Astrocyte (in vitro differentiated cells and primary cell): ENCODE data around the gene MMAB. TPM values are rescaled to one million over a fixed set of nuclear protein-coding genes. Genes with fewer than 3 reads are reported as not detected.

Experiments used
- DNase-seq: peaks from one replicate; pipeline ENCODE4 v3.0.0-alpha.2; 2010; ENCODE audit warnings: low read depth
- FAIRE-seq: peaks from 2 replicates; lab custom pipeline; 2011; peaks lifted over from hg19 to GRCh38; lab: Jason Lieb, UNC
- H2AFZ ChIP-seq: 2 replicates; pipeline ENCODE4 v1.6.0; 2012; ENCODE audit warnings: low read depth, low read length, inconsistent platforms
- H3K27ac ChIP-seq: 2 replicates; pipeline ENCODE4 v1.5.1; 2011; ENCODE audit warnings: low read depth, low read length, inconsistent platforms
- H3K27me3 ChIP-seq: 2 replicates; pipeline ENCODE4 v1.6.0; 2011; ENCODE audit warnings: low read length, inconsistent platforms; ENCODE audit not compliant: insufficient read depth
- H3K36me3 ChIP-seq: 2 replicates; pipeline ENCODE4 v1.5.1; 2011; ENCODE audit warnings: low read length, inconsistent platforms; ENCODE audit not compliant: insufficient read depth
- H3K4me1 ChIP-seq: 2 replicates; pipeline ENCODE4 v1.5.1; 2011; ENCODE audit warnings: low read length, inconsistent platforms; ENCODE audit not compliant: insufficient read depth
- H3K4me2 ChIP-seq: 2 replicates; pipeline ENCODE4 v1.6.0; 2012; ENCODE audit warnings: low read length, inconsistent platforms
- H3K4me3 ChIP-seq: 2 replicates; pipeline ENCODE4 v1.5.1; 2011; ENCODE audit warnings: low read depth, mild to moderate bottlenecking, low read length, inconsistent platforms; ENCODE audit not compliant: insufficient read depth
- H3K79me2 ChIP-seq: 2 replicates; pipeline ENCODE4 v1.6.0; 2012; ENCODE audit warnings: mild to moderate bottlenecking, low read length, inconsistent platforms; ENCODE audit not compliant: insufficient read depth
- H3K9ac ChIP-seq: 2 replicates; pipeline ENCODE4 v1.6.0; 2012; ENCODE audit warnings: mild to moderate bottlenecking, low read length, inconsistent platforms
- H3K9me3 ChIP-seq: 2 replicates; pipeline ENCODE4 v1.5.1; 2012; ENCODE audit warnings: low read depth, mild to moderate bottlenecking, low read length, inconsistent platforms; ENCODE audit not compliant: insufficient read depth
- H4K20me1 ChIP-seq: 2 replicates; pipeline ENCODE4 v1.6.0; 2012; ENCODE audit warnings: low read length, inconsistent platforms; ENCODE audit not compliant: insufficient read depth
- H3K27ac Mint-ChIP-seq: one replicate; pipeline ENCODE4 v1.8.0; 2021; ENCODE audit warnings: mild to moderate bottlenecking, mixed read lengths; ENCODE audit not compliant: unreplicated experiment
- H3K27me3 Mint-ChIP-seq: one replicate; pipeline ENCODE4 v1.8.0; 2021; ENCODE audit warnings: low read depth, mixed read lengths; ENCODE audit not compliant: unreplicated experiment
- H3K36me3 Mint-ChIP-seq: one replicate; pipeline ENCODE4 v1.8.0; 2021; ENCODE audit warnings: low read depth, mixed read lengths; ENCODE audit not compliant: unreplicated experiment
- H3K4me1 Mint-ChIP-seq: one replicate; pipeline ENCODE4 v1.8.0; 2021; ENCODE audit warnings: low read depth, mixed read lengths; ENCODE audit not compliant: unreplicated experiment
- H3K4me3 Mint-ChIP-seq: one replicate; pipeline ENCODE4 v1.8.0; 2021; ENCODE audit warnings: mild to moderate bottlenecking, moderate library complexity, mixed read lengths; ENCODE audit not compliant: unreplicated experiment
- H3K9me3 Mint-ChIP-seq: one replicate; pipeline ENCODE4 v1.8.0; 2021; ENCODE audit warnings: mild to moderate bottlenecking, mixed read lengths; ENCODE audit not compliant: unreplicated experiment
- EZH2 ChIP-seq: IDR thresholded peaks from 2 replicates; pipeline ENCODE4 v1.6.1; 2012; ENCODE audit warnings: mild to moderate bottlenecking, low read length, inconsistent platforms; ENCODE audit not compliant: insufficient read depth
- total RNA-seq: library from RNA; stranded (reverse); gene quantifications from 2 replicates; pipeline ENCODE4 v1.2.1, GENCODE V29; 2021
- TF ChIP-seq, protein P1 (sequence below): IDR thresholded peaks from 2 replicates; pipeline ENCODE4 v1.5.1; 2011; ENCODE audit warnings: low read depth, mild to moderate bottlenecking, inconsistent platforms, low read length, moderate library complexity; ENCODE audit not compliant: insufficient read depth

MMAB gene
- total RNA-seq, 1 donor from 2014 or later = 17.8 TPM

DNA sequence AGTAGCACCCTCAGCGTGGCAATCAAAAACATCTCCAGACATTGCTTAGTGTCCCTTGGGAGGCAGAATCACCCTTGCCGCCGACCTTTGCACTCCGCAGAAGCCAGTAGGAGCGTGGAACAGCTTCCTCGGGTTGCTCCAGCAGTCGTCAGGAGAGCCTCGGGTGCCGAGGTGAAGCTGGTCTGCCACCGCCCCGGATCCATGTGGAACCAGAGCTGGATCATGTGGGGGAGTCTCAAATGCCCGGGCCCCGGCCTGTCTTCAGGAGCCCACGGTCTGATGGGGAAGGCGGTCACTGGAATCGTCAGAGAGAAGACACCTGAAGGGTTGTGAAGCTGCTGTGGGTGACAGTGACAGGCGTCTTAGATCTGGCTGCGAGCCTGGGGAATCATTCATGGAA, 14.6 kb upstream of the MMAB start:
- no peak for DNase-seq
- Histone ChIP-seq H3K4me1 (no peaks in the 10 kb centered on the region), H3K36me3 (peaks cover 8% of the 10 kb centered on the region), H3K9ac (no peak overlapping the region), H3K27me3 (no peaks in the 10 kb centered on the region), H4K20me1 (peaks cover 11% of the 10 kb centered on the region), H3K79me2 (no peaks in the 10 kb centered on the region), H3K4me2 (no peak overlapping the region), H3K27ac (no peak overlapping the region), H3K9me3 (no peaks in the 10 kb centered on the region), H2AFZ (no peak overlapping the region), H3K4me3 (no peak overlapping the region)
- no peak for FAIRE-seq
- Mint-ChIP-seq H3K9me3 (no peaks in the 10 kb centered on the region), H3K36me3 (peaks cover 10% of the 10 kb centered on the region), H3K4me1 (peaks cover 2% of the 10 kb centered on the region), H3K27me3 (peaks cover 5% of the 10 kb centered on the region), H3K27ac (no peak overlapping the region), H3K4me3 (no peak overlapping the region)
- TF ChIP-seq, protein P1, sequence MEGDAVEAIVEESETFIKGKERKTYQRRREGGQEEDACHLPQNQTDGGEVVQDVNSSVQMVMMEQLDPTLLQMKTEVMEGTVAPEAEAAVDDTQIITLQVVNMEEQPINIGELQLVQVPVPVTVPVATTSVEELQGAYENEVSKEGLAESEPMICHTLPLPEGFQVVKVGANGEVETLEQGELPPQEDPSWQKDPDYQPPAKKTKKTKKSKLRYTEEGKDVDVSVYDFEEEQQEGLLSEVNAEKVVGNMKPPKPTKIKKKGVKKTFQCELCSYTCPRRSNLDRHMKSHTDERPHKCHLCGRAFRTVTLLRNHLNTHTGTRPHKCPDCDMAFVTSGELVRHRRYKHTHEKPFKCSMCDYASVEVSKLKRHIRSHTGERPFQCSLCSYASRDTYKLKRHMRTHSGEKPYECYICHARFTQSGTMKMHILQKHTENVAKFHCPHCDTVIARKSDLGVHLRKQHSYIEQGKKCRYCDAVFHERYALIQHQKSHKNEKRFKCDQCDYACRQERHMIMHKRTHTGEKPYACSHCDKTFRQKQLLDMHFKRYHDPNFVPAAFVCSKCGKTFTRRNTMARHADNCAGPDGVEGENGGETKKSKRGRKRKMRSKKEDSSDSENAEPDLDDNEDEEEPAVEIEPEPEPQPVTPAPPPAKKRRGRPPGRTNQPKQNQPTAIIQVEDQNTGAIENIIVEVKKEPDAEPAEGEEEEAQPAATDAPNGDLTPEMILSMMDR = no peak

DNA sequence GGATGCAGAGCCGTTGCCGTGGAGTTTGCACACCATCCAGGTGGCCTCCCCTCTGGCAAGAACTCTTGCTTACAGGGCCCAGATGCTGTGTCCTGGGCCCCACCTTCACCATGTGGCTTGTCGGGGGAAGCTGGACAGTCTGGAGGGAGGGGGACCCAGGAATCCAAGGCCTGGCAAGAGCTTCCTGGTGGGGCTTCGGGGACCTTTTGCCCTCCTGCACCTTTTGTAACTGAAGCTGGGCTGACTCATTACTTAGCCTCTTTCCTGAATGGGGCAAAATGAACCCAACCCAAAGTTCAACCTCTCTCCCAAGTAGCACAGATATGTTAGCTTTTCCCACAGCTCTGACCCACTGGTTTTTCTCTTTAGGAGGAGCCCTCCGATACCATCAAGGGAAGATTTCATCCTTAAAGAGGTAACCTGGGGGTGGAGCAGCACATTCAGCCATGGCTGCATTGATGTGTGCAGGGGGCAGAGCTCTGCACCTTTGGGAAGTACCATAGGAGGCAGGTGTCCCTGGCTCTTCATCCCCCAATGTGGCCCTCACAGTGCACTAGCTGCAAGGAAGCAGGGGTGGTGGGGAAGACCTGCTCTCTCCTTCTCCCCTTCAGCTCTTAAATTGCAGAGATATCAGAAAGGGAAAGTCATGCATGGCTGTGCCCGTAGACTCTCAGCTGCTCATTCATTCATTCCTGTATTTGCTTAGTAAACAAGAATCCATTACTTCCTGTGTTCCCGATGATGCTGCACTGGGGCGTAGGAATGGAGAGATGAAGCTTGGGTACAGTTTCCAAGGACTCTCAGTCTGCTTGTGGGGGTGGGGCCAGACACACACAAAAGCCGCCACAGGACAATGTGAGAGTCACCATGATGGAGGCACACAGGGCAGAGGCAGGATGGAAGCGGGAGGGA, 13.3 kb upstream of the MMAB start:
- H4K20me1 ChIP-seq = peaks cover 11% of the 10 kb centered on the region
- H3K9me3 Mint-ChIP-seq = no peaks in the 10 kb centered on the region
- H3K27me3 ChIP-seq = no peaks in the 10 kb centered on the region
- no peak overlapping the region for H3K9ac ChIP-seq
- FAIRE-seq (no peak), DNase-seq (no peak)
- H3K4me3 ChIP-seq = no peak overlapping the region
- H3K9me3 ChIP-seq = no peaks in the 10 kb centered on the region
- H3K27ac Mint-ChIP-seq = no peak overlapping the region
- H3K4me1 ChIP-seq = no peaks in the 10 kb centered on the region
- H2AFZ ChIP-seq = no peak overlapping the region
- H3K4me3 Mint-ChIP-seq = no peak overlapping the region
- TF ChIP-seq, protein P1 = no peak
- no peak for TF ChIP-seq EZH2
- H3K36me3 ChIP-seq = peaks cover 8% of the 10 kb centered on the region
- H3K27me3 Mint-ChIP-seq = peaks cover 5% of the 10 kb centered on the region
- peaks cover 9% of the 10 kb centered on the region for H3K4me1 Mint-ChIP-seq
- H3K27ac ChIP-seq = no peak overlapping the region
- peaks cover 13% of the 10 kb centered on the region for H3K36me3 Mint-ChIP-seq
- H3K4me2 ChIP-seq = no peak overlapping the region
- H3K79me2 ChIP-seq = no peaks in the 10 kb centered on the region

DNA sequence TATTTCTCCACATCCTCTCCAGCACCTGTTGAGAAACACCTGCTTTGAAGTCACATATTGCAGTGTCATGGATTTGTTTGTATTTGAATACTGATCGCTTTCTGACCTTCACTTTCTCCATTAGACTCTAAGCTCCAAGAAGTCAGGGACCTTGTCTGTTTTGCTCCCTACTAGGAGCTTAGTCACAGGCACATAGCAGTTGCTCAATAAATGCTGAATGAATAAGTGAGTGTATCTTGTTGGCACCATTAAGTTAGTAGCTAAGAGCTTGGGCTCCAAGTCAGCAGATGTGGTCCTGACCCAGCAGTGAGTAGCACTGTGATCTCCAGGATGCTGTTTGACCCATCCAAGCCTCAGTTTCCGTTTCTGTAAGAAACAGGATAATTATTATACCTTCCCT, 10.4 kb upstream of the MMAB start:
- DNase-seq = no peak
- no peak overlapping the region for H3K27ac Mint-ChIP-seq
- Histone ChIP-seq H3K4me2 (no peak overlapping the region), H3K4me3 (no peak overlapping the region), H3K4me1 (no peaks in the 10 kb centered on the region), H3K27me3 (no peaks in the 10 kb centered on the region), H4K20me1 (peaks cover 11% of the 10 kb centered on the region), H3K79me2 (no peaks in the 10 kb centered on the region), H3K36me3 (peaks cover 15% of the 10 kb centered on the region), H2AFZ (no peak overlapping the region), H3K27ac (no peak overlapping the region), H3K9ac (no peak overlapping the region), H3K9me3 (no peaks in the 10 kb centered on the region)
- no peak overlapping the region for H3K4me3 Mint-ChIP-seq
- H3K9me3 Mint-ChIP-seq = no peaks in the 10 kb centered on the region
- H3K27me3 Mint-ChIP-seq = peaks cover 2% of the 10 kb centered on the region
- peaks cover 19% of the 10 kb centered on the region for H3K36me3 Mint-ChIP-seq
- TF ChIP-seq, protein P1 = no peak
- TF ChIP-seq EZH2 = no peak
- no peak for FAIRE-seq
- peaks cover 9% of the 10 kb centered on the region for H3K4me1 Mint-ChIP-seq
